ENCODE results near the gene IFT122.
"Not testable (repeated sequence)": the region's sequence is repeated elsewhere in the genome, so short reads cannot be mapped to it uniquely, and the experiment has no call there.

The IFT122 gene

GRCh38 chr3:129536804-129537203 lies 96.8 kb downstream of the IFT122 start:
- TF ChIP-seq CTCF (IDR thresholded peaks at IDR 0.05; ENCODE audit: low read depth, low read length) = no peak
- DNase-seq (ENCODE audit: extremely low read depth, low read depth) = no peak

DNA sequence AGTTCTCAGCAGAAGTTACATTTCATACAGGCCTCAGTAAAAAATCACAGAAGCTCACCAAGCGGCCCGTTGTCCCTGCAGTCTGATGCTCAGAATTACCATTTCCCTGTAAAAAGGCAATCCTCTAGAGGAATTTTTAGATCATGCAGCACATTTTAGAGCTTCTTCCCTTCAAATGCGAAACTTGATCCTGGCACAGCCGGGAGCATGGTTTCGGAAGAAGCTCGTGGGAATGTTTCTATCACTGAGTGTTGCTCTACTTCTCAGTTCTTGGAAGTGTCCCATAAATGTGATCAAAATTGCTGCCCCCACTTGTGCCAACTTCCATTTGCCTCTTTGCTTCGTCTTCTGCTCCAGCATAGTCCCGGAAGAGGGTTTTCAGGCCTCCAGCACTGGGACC lies 99.2 kb downstream of the IFT122 start:
- no peak for TF ChIP-seq CTCF (IDR thresholded peaks at IDR 0.05; ENCODE audit: low read depth, low read length)
- DNase-seq (ENCODE audit: extremely low read depth, low read depth) = no peak

GRCh38 chr3:129540776-129541516 lies 100.9 kb downstream of the IFT122 start:
- no peak for DNase-seq (ENCODE audit: extremely low read depth, low read depth)
- TF ChIP-seq CTCF (IDR thresholded peaks at IDR 0.05; ENCODE audit: low read depth, low read length) = no peak

GRCh38 chr3:129542747-129543146 lies 102.7 kb downstream of the IFT122 start:
- no peak for DNase-seq (ENCODE audit: extremely low read depth, low read depth)
- TF ChIP-seq CTCF (IDR thresholded peaks at IDR 0.05; ENCODE audit: low read depth, low read length) = no peak

GRCh38 chr3:129543156-129543790 lies 103.2 kb downstream of the IFT122 start, which contains the start of gene H1-8:
TSS of gene H1-8 (plus strand) at chr3:129543175. CDS start at chr3:129543219, 44 bp downstream.
- no peak for DNase-seq (ENCODE audit: extremely low read depth, low read depth)
- no peak for TF ChIP-seq CTCF (IDR thresholded peaks at IDR 0.05; ENCODE audit: low read depth, low read length)

DNA sequence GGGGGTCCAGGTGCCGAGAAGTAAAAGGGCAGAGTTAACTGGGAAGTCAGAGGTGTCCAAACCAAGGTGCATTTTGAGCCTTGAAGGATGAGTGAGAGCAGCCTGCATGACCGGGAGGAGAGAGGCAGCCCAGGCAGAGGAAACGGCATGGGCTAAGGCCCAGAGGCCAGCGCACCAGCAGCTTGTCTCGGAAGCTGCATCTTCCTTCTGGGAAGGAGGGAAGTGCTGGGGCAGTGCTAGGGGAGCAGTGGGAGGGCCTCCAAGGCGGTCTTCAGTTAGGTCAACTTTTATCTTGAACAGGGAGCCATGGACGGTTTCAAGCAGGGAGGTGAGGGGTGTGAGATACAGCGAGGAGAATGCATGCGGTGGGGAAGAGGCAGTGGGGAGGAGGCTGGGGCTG lies 104.0 kb downstream of the IFT122 start:
- DNase-seq (ENCODE audit: extremely low read depth, low read depth) = no peak
- TF ChIP-seq CTCF (IDR thresholded peaks at IDR 0.05; ENCODE audit: low read depth, low read length) = no peak

- DNase-seq (ENCODE audit: extremely low read depth, low read depth) = not testable (repeated sequence)
These were observed 105.9 kb downstream of the IFT122 start for GRCh38 chr3:129545951-129546350.

All from AG09319 (cell line).